DOHH2 (cell line): ENCODE measurements around the gene PSMD4.

ENCODE experiments used
- H3F3A ChIP-seq: fragments of 200-600 bp; sonication (generic), shearing (Covaris generic); 2 replicates; pipeline ENCODE4 v1.6.0; 2016; ENCODE audit warnings: antibody characterized with exemption, mild to moderate bottlenecking; ENCODE audit not compliant: control insufficient read depth, insufficient read depth
- H3K27ac ChIP-seq: fragments of 200-600 bp; sonication (generic); 2 replicates; pipeline ENCODE4 v1.5.1; 2014; ENCODE audit warnings: low read depth, mild to moderate bottlenecking, low read length, moderate library complexity
- H3K27me3 ChIP-seq: fragments of 200-600 bp; sonication (generic); 2 replicates; pipeline ENCODE4 v1.6.1; 2014; ENCODE audit warnings: mild to moderate bottlenecking, low read length, mixed read lengths; ENCODE audit not compliant: control insufficient read depth
- H3K36me3 ChIP-seq: fragments of 200-600 bp; sonication (generic); 2 replicates; pipeline ENCODE4 v1.6.1; 2014; ENCODE audit warnings: mild to moderate bottlenecking, low read length, moderate library complexity, mixed read lengths; ENCODE audit not compliant: control insufficient read depth
- H3K4me1 ChIP-seq: fragments of 200-600 bp; sonication (generic); 2 replicates; pipeline ENCODE4 v1.6.1; 2014; ENCODE audit warnings: mild to moderate bottlenecking, low read length, mixed read lengths; ENCODE audit not compliant: control insufficient read depth
- H3K4me2 ChIP-seq: fragments of 200-600 bp; sonication (generic); 2 replicates; pipeline ENCODE4 v1.6.0; 2014; ENCODE audit warnings: mild to moderate bottlenecking, low read length, moderate library complexity
- H3K4me3 ChIP-seq: fragments of 200-600 bp; sonication (generic); 2 replicates; pipeline ENCODE4 v1.5.1; 2014; ENCODE audit warnings: mild to moderate bottlenecking, low read length, mixed read lengths
- H3K79me2 ChIP-seq: fragments of 200-600 bp; sonication (generic); 2 replicates; pipeline ENCODE4 v1.6.1; 2014; ENCODE audit warnings: mild to moderate bottlenecking, low read length, mixed read lengths; ENCODE audit not compliant: control insufficient read depth
- H3K9me2 ChIP-seq: fragments of 200-600 bp; sonication (generic); replicated peaks from 2 replicates; pipeline ENCODE4 v1.6.1; 2014; ENCODE audit warnings: mild to moderate bottlenecking, low read length, mixed read lengths; ENCODE audit not compliant: control insufficient read depth
- H3K9me3 ChIP-seq: fragments of 200-600 bp; sonication (generic); 2 replicates; pipeline ENCODE4 v1.6.1; 2014; ENCODE audit warnings: antibody characterized with exemption, low read length, mixed read lengths; ENCODE audit not compliant: control insufficient read depth, insufficient read depth
- H4K20me1 ChIP-seq: fragments of 200-600 bp; sonication (generic); 2 replicates; pipeline ENCODE4 v1.6.0; 2014; ENCODE audit warnings: low read depth, mild to moderate bottlenecking, antibody characterized with exemption, low read length, moderate library complexity; ENCODE audit not compliant: control insufficient read depth, insufficient read depth
- EZH2phosphoT487 ChIP-seq: fragments of 200-600 bp; sonication (generic); IDR thresholded peaks from 2 replicates; pipeline ENCODE4 v1.6.1; 2017; ENCODE audit warnings: borderline replicate concordance, mild to moderate bottlenecking, antibody characterized with exemption, low read length, moderate library complexity, mixed read lengths
- TF ChIP-seq, protein P1 (sequence below): fragments of 200-600 bp; sonication (generic); IDR thresholded peaks from one replicate; pipeline ENCODE4 v1.5.1; 2014; ENCODE audit warnings: antibody characterized with exemption, mild to moderate bottlenecking, low read depth, low read length; ENCODE audit not compliant: poor library complexity, severe bottlenecking

PSMD4 gene

GRCh38 chr1:151211972-151212705 is 42.4 kb upstream of the PSMD4 start:
- TF ChIP-seq, protein P1, sequence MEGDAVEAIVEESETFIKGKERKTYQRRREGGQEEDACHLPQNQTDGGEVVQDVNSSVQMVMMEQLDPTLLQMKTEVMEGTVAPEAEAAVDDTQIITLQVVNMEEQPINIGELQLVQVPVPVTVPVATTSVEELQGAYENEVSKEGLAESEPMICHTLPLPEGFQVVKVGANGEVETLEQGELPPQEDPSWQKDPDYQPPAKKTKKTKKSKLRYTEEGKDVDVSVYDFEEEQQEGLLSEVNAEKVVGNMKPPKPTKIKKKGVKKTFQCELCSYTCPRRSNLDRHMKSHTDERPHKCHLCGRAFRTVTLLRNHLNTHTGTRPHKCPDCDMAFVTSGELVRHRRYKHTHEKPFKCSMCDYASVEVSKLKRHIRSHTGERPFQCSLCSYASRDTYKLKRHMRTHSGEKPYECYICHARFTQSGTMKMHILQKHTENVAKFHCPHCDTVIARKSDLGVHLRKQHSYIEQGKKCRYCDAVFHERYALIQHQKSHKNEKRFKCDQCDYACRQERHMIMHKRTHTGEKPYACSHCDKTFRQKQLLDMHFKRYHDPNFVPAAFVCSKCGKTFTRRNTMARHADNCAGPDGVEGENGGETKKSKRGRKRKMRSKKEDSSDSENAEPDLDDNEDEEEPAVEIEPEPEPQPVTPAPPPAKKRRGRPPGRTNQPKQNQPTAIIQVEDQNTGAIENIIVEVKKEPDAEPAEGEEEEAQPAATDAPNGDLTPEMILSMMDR = no peak
- no peak for TF ChIP-seq EZH2phosphoT487
- Histone ChIP-seq H3K27ac (no peak overlapping the region), H3K4me1 (no peaks in the 10 kb centered on the region), H3F3A (peaks cover 3% of the 10 kb centered on the region; the same call in 1 of the 2 replicates), H3K79me2 (peaks cover 97% of the 10 kb centered on the region), H3K36me3 (peaks cover 66% of the 10 kb centered on the region), H3K4me2 (no peak overlapping the region), H3K4me3 (no peak overlapping the region), H3K9me2 (no peaks in the 10 kb centered on the region), H4K20me1 (0 out of 2 replicates have a peak, but pooled peaks cover 3% of the 10 kb centered on the region), H3K27me3 (no peaks in the 10 kb centered on the region), H3K9me3 (no peaks in the 10 kb centered on the region)

DNA sequence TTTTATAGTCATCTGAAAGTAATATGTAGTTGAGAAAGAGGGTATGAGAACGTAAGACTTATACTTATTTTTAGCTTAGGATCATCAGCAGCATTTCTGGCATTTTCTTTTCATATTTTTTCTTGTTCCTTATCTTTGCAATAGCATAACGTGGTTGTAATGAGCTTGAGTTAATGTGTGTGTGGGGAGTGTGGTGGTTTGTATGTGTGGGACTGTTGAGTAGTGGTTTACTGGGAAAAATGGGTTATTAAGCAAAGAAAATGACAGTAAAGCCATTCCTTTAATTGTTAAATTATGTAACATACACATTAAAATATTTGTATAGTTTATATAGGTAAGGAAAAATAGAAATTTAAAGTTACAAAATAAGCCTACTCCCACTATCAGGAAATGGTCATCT is 41.0 kb upstream of the PSMD4 start:
- Histone ChIP-seq H3F3A (peaks cover 3% of the 10 kb centered on the region; the same call in 1 of the 2 replicates), H3K27me3 (no peaks in the 10 kb centered on the region), H3K4me2 (no peak overlapping the region), H4K20me1 (0 out of 2 replicates have a peak, but pooled peaks cover 3% of the 10 kb centered on the region), H3K27ac (no peak overlapping the region), H3K9me3 (no peaks in the 10 kb centered on the region), H3K36me3 (peaks cover 62% of the 10 kb centered on the region), H3K79me2 (peaks cover 97% of the 10 kb centered on the region), H3K4me1 (no peaks in the 10 kb centered on the region), H3K4me3 (no peak overlapping the region), H3K9me2 (no peaks in the 10 kb centered on the region)
- TF ChIP-seq EZH2phosphoT487 = no peak
- TF ChIP-seq, protein P1 = no peak

DNA sequence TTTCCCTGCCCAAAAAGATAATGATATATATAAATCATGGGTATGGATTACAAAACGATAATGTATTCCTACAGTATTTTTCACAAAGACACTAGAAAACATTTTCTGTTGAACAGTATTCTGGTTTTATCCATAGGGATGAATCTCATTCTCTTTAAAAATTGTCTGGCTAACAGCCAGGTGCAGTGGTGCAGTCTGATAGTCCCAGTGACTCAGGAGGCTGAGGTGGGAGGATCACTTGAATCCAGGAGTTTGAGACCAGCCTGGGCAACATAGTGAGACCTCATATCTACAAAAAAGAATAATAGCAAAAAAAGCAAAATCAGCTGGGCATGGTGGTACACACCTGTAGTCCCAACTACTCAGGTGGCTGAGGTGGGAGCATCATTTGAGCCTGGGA is 32.9 kb upstream of the PSMD4 start:
- Histone ChIP-seq H4K20me1 (no peaks in the 10 kb centered on the region), H3K79me2 (peaks cover 80% of the 10 kb centered on the region), H3K4me2 (no peak overlapping the region), H3K9me2 (no peaks in the 10 kb centered on the region), H3K9me3 (no peaks in the 10 kb centered on the region), H3K36me3 (peaks cover 57% of the 10 kb centered on the region), H3K4me3 (no peak overlapping the region), H3K4me1 (no peaks in the 10 kb centered on the region), H3F3A (no peaks in the 10 kb centered on the region), H3K27ac (no peak overlapping the region), H3K27me3 (no peaks in the 10 kb centered on the region)
- TF ChIP-seq, protein P1 = no peak
- TF ChIP-seq EZH2phosphoT487 = no peak
